Right lobe of liver (tissue), 6 donors: ENCODE results near the gene CERS6. TPM values are rescaled to one million over a fixed set of nuclear protein-coding genes. Genes with fewer than 3 reads are reported as not detected.

ENCODE experiments used
- ATAC-seq, 4 donors: fragments of 200-7000 bp; cut with Tn5 transposase; one replicate each; pipeline ENCODE4 v1.9.1; 2020; ENCODE audit warnings: mild to moderate bottlenecking in 4 of 4, moderate library complexity in 4 of 4
- DNase-seq, 3 donors: peaks; one replicate each; pipeline ENCODE4 v3.0.0-alpha.2; 2020
- H3K27ac ChIP-seq, 3 donors: fragments of 200-600 bp; one replicate each; pipeline ENCODE4 v1.8.0; 2022
- H3K27me3 ChIP-seq, 2 donors: fragments of 200-600 bp; one replicate each; pipeline ENCODE4 v1.8.0; 2022
- H3K36me3 ChIP-seq, 4 donors: fragments of 200-600 bp; sonication (generic) in 1 of 4; one replicate each; pipeline versions ENCODE4 v1.5.1 to v1.8.0; 2017 to 2022; ENCODE audit warnings: control low read depth in 1 of 4
- H3K4me1 ChIP-seq, 4 donors: fragments of 200-600 bp; sonication (generic) in 1 of 4; one replicate each; pipeline versions ENCODE4 v1.5.1 to v1.8.0; 2017 to 2022; ENCODE audit warnings: control low read depth in 1 of 4
- H3K4me3 ChIP-seq, 3 donors: fragments of 200-600 bp; one replicate each; pipeline ENCODE4 v1.8.0; 2022
- H3K9me3 ChIP-seq, 4 donors: fragments of 200-600 bp; sonication (generic) in 1 of 4; one replicate each; pipeline versions ENCODE4 v1.5.1 to v1.8.0; 2017 to 2022; ENCODE audit warnings: control low read depth in 1 of 4
- CTCF ChIP-seq, 4 donors: fragments of 200-600 bp in 3 of 4; fragments of 450-650 bp in 1 of 4; IDR thresholded peaks; one replicate each; pipeline versions ENCODE4 v1.5.1 to v1.8.0; 2016 to 2022; ENCODE audit warnings: antibody characterized with exemption in 4 of 4, mild to moderate bottlenecking in 2 of 4
- POLR2A ChIP-seq: fragments of 450-650 bp; IDR thresholded peaks from one replicate; pipeline ENCODE4 v1.6.1; 2017; ENCODE audit warnings: antibody characterized with exemption, mild to moderate bottlenecking
- WGBS: methylation state at CpG from one replicate; pipeline ENCODE4 v1.1.6; 2018; ENCODE audit warnings: low coverage, low lambda C conversion rate; ENCODE audit not compliant: insufficient coverage; ENCODE audit errors: missing lambda C conversion rate; 5-methylcytosine and 5-hydroxymethylcytosine counted together
- intact Hi-C, 2 donors: fragments of 100-400 bp; cut with DNase I; formaldehyde crosslinking; loops; one replicate each; pipeline versions ENCODE4 v1.11.2 to v1.14.1; 2022
- total RNA-seq, 6 experiments: library from RNA; depleted of rRNA in 2 of 6; stranded (reverse); fragments of >200 nt in 2 of 6; fragmentation: NEBNext Ultra II Directional in 3 of 6; extraction: Animal tissue kit (Norgen Biotek cat#: 25700) in 3 of 6; gene quantifications; one replicate each; pipeline versions ENCODE4 v1.1.0 to v1.2.4, GENCODE V29; 2016 to 2023
- donor health status: DM: no; HTN: yes; CAD: no.
- donor health status: DM: no; HTN: no; CAD: no.
- donor health status: DM: no; HTN: no; CAD: no.
- donor health status: DM: no; HTN: yes; CAD: no.
- donor health status: DM: no; HTN: yes; CAD: no.

CERS6 gene
- total RNA-seq, 6 experiments from 2014 or later, result 10.4 to 30.1 (median 15.6) TPM

GRCh38 chr2:168773719-168774521, 317.8 kb downstream of the CERS6 start:
- H3K27ac ChIP-seq, result no peak overlapping the region
- no peaks in the 10 kb centered on the region for H3K27me3 ChIP-seq
- intact Hi-C loops, result loop anchor here in 1 of 2 donors (10.0 kb wide), 1 partner anchor 141 kb away; no protein-coding TSS in a partner anchor
- no peak overlapping the region for H3K4me3 ChIP-seq
- TF ChIP-seq CTCF (IDR thresholded peaks at IDR 0.05), result peak; percentile 92 to 98 (median 94)
- no peak for TF ChIP-seq POLR2A
- no peaks in the 10 kb centered on the region for H3K9me3 ChIP-seq
- no peaks in the 10 kb centered on the region for H3K36me3 ChIP-seq
- peak; percentile 96 to 97 (median 96) for ATAC-seq
- WGBS, result 28% methylated on average over 8 of the region's 9 CpGs
- H3K4me1 ChIP-seq, result peaks cover 0 to 12% (median 4%) of the 10 kb centered on the region in 4 donors
- DNase-seq, result peak; percentile 62 to 81 (median 76)

GRCh38 chr2:168775837-168776236, 319.8 kb downstream of the CERS6 start:
- intact Hi-C loops, result loop anchor here in 1 of 2 donors (10.0 kb wide), 1 partner anchor 139 kb away; no protein-coding TSS in a partner anchor
- Histone ChIP-seq H3K27me3 (no peaks in the 10 kb centered on the region), H3K27ac (no peak overlapping the region), H3K9me3 (no peaks in the 10 kb centered on the region), H3K36me3 (no peaks in the 10 kb centered on the region), H3K4me1 (peaks cover 0 to 16% (median 4%) of the 10 kb centered on the region in 4 donors), H3K4me3 (no peak overlapping the region)
- TF ChIP-seq POLR2A (no peak), CTCF (IDR thresholded peaks at IDR 0.05) (no peak)
- WGBS, result 0% methylated on average over 1 of the region's 1 CpG
- no peak for DNase-seq
- no peak for ATAC-seq

GRCh38 chr2:168780669-168781071, 324.6 kb downstream of the CERS6 start:
- Histone ChIP-seq H3K27ac (no peak overlapping the region), H3K27me3 (no peaks in the 10 kb centered on the region), H3K4me3 (no peak overlapping the region), H3K4me1 (peaks cover 0 to 4% (median 0%) of the 10 kb centered on the region in 4 donors), H3K9me3 (no peaks in the 10 kb centered on the region), H3K36me3 (no peaks in the 10 kb centered on the region)
- peak; percentile 94 to 98 (median 97) for ATAC-seq
- 17% methylated on average over 1 of the region's 1 CpG for WGBS
- peak in 1 of 3 donors; percentile 53 for DNase-seq
- intact Hi-C loops, result no loop called here
- TF ChIP-seq POLR2A, result no peak
- TF ChIP-seq CTCF (IDR thresholded peaks at IDR 0.05), result peak in 1 of 4 donors; percentile 5

- Histone ChIP-seq H3K4me3 (no peak overlapping the region), H3K36me3 (no peaks in the 10 kb centered on the region), H3K27ac (no peak overlapping the region), H3K9me3 (no peaks in the 10 kb centered on the region), H3K4me1 (peaks cover 0 to 4% (median 0%) of the 10 kb centered on the region in 4 donors), H3K27me3 (no peaks in the 10 kb centered on the region)
- WGBS, result 15% methylated on average over 2 of the region's 2 CpGs
- ATAC-seq (peak in 2 of 4 donors; percentile 18 to 23), DNase-seq (no peak)
- TF ChIP-seq CTCF (IDR thresholded peaks at IDR 0.05), result no peak
- TF ChIP-seq POLR2A, result no peak
- intact Hi-C loops, result no loop called here
Measured at GRCh38 chr2:168781191-168781817, 325.2 kb downstream of the CERS6 start.
